ENCODE measurements around the gene SLAIN1. TPM values are rescaled to one million over a fixed set of nuclear protein-coding genes. Genes with fewer than 3 reads are reported as not detected.

The SLAIN1 gene
- total and polyA plus RNA-seq, 7 donors = 0.69 to 19.3 (median 6.5) TPM

DNA sequence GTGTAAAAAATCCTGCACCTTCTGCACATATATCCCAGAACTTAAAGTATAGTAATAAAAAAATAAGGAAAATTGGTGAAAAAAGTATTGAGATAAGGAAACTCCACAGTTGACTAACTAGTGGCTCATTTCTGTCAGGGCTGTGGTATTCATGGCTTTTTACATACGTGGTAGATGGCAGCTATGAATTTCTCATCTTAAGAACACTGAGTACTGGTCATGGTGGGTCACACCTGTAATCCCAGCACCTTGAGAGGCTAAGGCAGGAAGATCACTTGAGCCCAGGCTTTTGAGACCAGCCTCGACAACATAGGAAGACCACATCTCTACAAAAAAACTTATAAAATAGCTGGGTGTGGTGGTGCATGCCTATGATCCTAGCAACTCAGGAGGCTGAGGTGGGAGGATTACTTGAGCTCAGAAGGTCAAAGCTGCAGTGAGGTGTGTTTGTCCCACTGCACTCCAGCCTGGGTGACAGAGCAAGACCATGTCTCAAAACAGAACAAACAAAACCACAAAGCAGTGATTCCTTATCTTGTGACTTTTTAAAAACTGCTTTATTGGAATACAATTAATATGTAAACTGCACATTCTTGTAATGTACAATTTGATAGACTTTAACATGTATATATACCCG, 16.8 kb downstream of the SLAIN1 start:
- Histone ChIP-seq H3K36me3 (no peaks in the 10 kb centered on the region), H3K9me3 (peaks cover 0 to 2% (median 0%) of the 10 kb centered on the region in 4 donors), H3K27ac (no peak overlapping the region), H3K4me3 (no peak overlapping the region), H3K27me3 (no peaks in the 10 kb centered on the region), H3K4me1 (no peaks in the 10 kb centered on the region)
- DNase-seq = no peak
- WGBS, 2 donors = 71 to 78% methylated on average over 3 of the region's 3 CpGs
- TF ChIP-seq, protein P1, sequence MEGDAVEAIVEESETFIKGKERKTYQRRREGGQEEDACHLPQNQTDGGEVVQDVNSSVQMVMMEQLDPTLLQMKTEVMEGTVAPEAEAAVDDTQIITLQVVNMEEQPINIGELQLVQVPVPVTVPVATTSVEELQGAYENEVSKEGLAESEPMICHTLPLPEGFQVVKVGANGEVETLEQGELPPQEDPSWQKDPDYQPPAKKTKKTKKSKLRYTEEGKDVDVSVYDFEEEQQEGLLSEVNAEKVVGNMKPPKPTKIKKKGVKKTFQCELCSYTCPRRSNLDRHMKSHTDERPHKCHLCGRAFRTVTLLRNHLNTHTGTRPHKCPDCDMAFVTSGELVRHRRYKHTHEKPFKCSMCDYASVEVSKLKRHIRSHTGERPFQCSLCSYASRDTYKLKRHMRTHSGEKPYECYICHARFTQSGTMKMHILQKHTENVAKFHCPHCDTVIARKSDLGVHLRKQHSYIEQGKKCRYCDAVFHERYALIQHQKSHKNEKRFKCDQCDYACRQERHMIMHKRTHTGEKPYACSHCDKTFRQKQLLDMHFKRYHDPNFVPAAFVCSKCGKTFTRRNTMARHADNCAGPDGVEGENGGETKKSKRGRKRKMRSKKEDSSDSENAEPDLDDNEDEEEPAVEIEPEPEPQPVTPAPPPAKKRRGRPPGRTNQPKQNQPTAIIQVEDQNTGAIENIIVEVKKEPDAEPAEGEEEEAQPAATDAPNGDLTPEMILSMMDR (IDR thresholded peaks at IDR 0.05) = no peak
- TF ChIP-seq POLR2AphosphoS5 (IDR thresholded peaks at IDR 0.05) (no peak), POLR2A (IDR thresholded peaks at IDR 0.05) (no peak), EP300 (IDR thresholded peaks at IDR 0.05) (no peak)
- intact Hi-C loops (cut with DNase I) = no loop called here

DNA sequence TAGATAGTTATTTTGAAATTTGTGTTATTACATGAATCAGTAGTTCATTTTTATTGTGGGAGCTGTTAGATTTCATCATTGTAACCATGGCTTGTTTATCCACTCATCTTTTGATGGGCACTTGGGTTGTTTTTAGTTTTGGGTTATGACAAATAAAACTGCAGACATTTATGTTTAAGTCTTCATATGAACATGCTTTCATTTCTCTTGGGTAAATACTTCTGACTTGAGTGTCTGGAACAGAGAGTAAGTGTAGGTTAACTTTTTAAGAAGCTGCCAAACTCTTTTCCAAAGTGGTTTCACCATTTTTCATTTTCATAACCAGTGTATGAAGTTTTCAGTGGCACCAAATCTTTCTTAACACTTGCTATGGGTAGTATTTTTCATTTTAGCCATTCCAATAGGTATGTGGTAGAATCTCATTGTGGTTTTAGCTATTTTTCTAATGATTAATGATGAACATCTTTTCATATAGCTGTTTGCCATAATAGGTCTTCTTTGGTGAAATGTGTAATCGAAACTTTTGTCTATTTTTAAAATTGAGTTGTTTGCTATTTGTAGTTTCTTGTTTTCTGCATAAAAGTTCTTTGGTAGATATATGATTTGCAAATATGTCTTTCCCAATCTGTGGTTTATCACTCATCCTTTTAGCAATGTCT, 17.9 kb downstream of the SLAIN1 start:
- 92 to 94% methylated on average over 1 of the region's 1 CpG for WGBS, 2 donors
- Histone ChIP-seq H3K9me3 (peaks cover 0 to 2% (median 0%) of the 10 kb centered on the region in 4 donors), H3K27me3 (no peaks in the 10 kb centered on the region), H3K4me1 (no peaks in the 10 kb centered on the region), H3K36me3 (no peaks in the 10 kb centered on the region), H3K4me3 (no peak overlapping the region), H3K27ac (no peak overlapping the region)
- intact Hi-C loops (cut with DNase I) = no loop called here
- DNase-seq = no peak
- TF ChIP-seq, protein P1 (IDR thresholded peaks at IDR 0.05) = no peak
- no peak for TF ChIP-seq POLR2A (IDR thresholded peaks at IDR 0.05)
- no peak for TF ChIP-seq EP300 (IDR thresholded peaks at IDR 0.05)
- TF ChIP-seq POLR2AphosphoS5 (IDR thresholded peaks at IDR 0.05) = no peak

DNA sequence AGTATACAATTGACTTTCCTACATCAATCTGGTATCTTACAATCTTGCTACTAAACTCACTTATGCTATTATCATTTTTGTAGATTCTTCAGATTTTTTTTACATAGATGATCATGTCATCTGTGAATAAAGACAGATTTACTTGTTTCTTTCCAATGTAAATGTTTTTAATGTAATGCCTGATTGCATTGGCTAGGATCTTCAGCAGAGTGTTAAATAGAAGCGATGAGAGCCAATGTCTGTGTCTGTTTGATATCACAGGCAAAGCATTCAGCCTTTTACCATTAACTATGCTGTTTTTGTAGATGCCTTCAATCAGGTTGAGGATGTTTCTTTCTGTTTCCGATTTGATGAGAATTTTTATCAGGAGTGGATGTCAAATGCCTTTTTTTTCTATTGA, 19.2 kb downstream of the SLAIN1 start:
- no peaks in the 10 kb centered on the region for H3K4me1 ChIP-seq
- no peak overlapping the region for H3K4me3 ChIP-seq
- no peak overlapping the region for H3K27ac ChIP-seq
- no peak for DNase-seq
- no peaks in the 10 kb centered on the region for H3K36me3 ChIP-seq
- TF ChIP-seq, protein P1 (IDR thresholded peaks at IDR 0.05) = no peak
- TF ChIP-seq POLR2AphosphoS5 (IDR thresholded peaks at IDR 0.05) (no peak), POLR2A (IDR thresholded peaks at IDR 0.05) (no peak), EP300 (IDR thresholded peaks at IDR 0.05) (no peak)
- 94% methylated on average over 2 of the region's 2 CpGs for WGBS, 2 donors
- H3K27me3 ChIP-seq = no peaks in the 10 kb centered on the region
- H3K9me3 ChIP-seq = peaks cover 0 to 2% (median 0%) of the 10 kb centered on the region in 4 donors
- intact Hi-C loops (cut with DNase I) = no loop called here

DNA sequence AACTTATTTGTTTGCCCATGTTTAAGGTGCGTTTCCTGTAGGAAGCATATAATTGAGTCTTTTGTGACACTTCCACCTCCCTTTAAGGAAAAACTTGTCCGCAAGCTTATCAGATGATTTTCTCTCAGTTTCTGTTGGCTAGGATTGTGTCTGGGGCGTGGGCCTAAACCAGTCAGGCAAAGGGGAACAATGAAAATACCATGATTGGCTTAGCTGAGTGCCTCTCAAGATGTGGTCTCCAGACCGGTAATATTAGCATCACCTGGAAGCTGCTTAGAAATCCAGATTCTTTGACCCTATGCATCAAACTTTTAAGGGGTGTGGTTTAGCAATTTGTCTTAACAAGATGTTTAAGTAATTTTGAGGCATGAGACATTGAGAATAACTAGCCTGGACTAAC, 20.0 kb downstream of the SLAIN1 start:
- intact Hi-C loops (cut with DNase I) = no loop called here
- TF ChIP-seq POLR2A (IDR thresholded peaks at IDR 0.05) = no peak
- no peak for TF ChIP-seq EP300 (IDR thresholded peaks at IDR 0.05)
- TF ChIP-seq, protein P1 (IDR thresholded peaks at IDR 0.05) = no peak
- no peak for TF ChIP-seq POLR2AphosphoS5 (IDR thresholded peaks at IDR 0.05)
- Histone ChIP-seq H3K27me3 (no peaks in the 10 kb centered on the region), H3K9me3 (peaks cover 0 to 2% (median 0%) of the 10 kb centered on the region in 4 donors), H3K27ac (no peak overlapping the region), H3K4me1 (no peaks in the 10 kb centered on the region), H3K4me3 (no peak overlapping the region), H3K36me3 (no peaks in the 10 kb centered on the region)
- WGBS, 2 donors = 79 to 90% methylated on average over 4 of the region's 4 CpGs
- DNase-seq = no peak

Data from sigmoid colon (tissue), 7 donors.